HG03066 (cell line): ENCODE results near the gene PGBD2.
"Not testable (repeated sequence)": the region's sequence is repeated elsewhere in the genome, so short reads cannot be mapped to it uniquely, and the experiment has no call there.

Source experiments
- ATAC-seq: cut with Tn5 transposase; IDR thresholded peaks from one replicate; pipeline ENCODE4 v1.9.1; 2021; ENCODE audit warnings: low read depth; ENCODE audit not compliant: unreplicated experiment

PGBD2 gene

GRCh38 chr1:248886237-248886895, 19.7 kb upstream of the PGBD2 start:
- ATAC-seq = no peak

GRCh38 chr1:248889914-248890243, 16.2 kb upstream of the PGBD2 start:
- not testable (repeated sequence) for ATAC-seq

- ATAC-seq = no peak
Measured at GRCh38 chr1:248890549-248891498, 15.2 kb upstream of the PGBD2 start.

- no peak for ATAC-seq
Measured at GRCh38 chr1:248891758-248892157, 14.3 kb upstream of the PGBD2 start.

- no peak for ATAC-seq
Measured at GRCh38 chr1:248892590-248892989, 13.4 kb upstream of the PGBD2 start.

GRCh38 chr1:248894837-248895236, 11.2 kb upstream of the PGBD2 start:
- ATAC-seq = no peak

GRCh38 chr1:248897412-248898337, 8.4 kb upstream of the PGBD2 start:
- no peak for ATAC-seq

- no peak for ATAC-seq
Measured at GRCh38 chr1:248900637-248901036, 5.4 kb upstream of the PGBD2 start.

- ATAC-seq = no peak
Measured at GRCh38 chr1:248901578-248901977, 4.5 kb upstream of the PGBD2 start.

- ATAC-seq = no peak
Measured at GRCh38 chr1:248904437-248905216, 1.4 kb upstream of the PGBD2 start.

GRCh38 chr1:248905662-248906008, 400 bp upstream of the PGBD2 start:
- ATAC-seq = no peak

- ATAC-seq = peak; percentile 23
Measured at GRCh38 chr1:248906753-248907661, 972 bp downstream of the PGBD2 start.

GRCh38 chr1:248910761-248911160, 4.7 kb downstream of the PGBD2 start:
- no peak for ATAC-seq

- ATAC-seq = no peak
Measured at GRCh38 chr1:248913933-248914332, 7.9 kb downstream of the PGBD2 start.

GRCh38 chr1:248914796-248915381, 8.9 kb downstream of the PGBD2 start:
- no peak for ATAC-seq

GRCh38 chr1:248918131-248918530, 12.1 kb downstream of the PGBD2 start:
- no peak for ATAC-seq

- ATAC-seq = no peak
Measured at GRCh38 chr1:248923352-248924338, 17.6 kb downstream of the PGBD2 start.
